Osteoblast (primary cell): ENCODE results near the gene GP2. TPM values are rescaled to one million over a fixed set of nuclear protein-coding genes. Genes with fewer than 3 reads are reported as not detected.

Experiments
- DNase-seq: peaks from one replicate; pipeline ENCODE4 v3.0.0; 2011; ENCODE audit warnings: low spot score, mixed read lengths; ENCODE audit not compliant: insufficient read length; ENCODE audit errors: missing footprints
- H2AFZ ChIP-seq: 2 replicates; pipeline ENCODE4 v1.6.0; 2011; ENCODE audit warnings: mild to moderate bottlenecking, low read length
- H3K27ac ChIP-seq: 2 replicates; pipeline ENCODE4 v1.5.1; 2011; ENCODE audit warnings: mild to moderate bottlenecking, low read depth, low read length, moderate library complexity
- H3K27me3 ChIP-seq: 2 replicates; pipeline ENCODE4 v1.6.0; 2012; ENCODE audit warnings: mild to moderate bottlenecking, control low read depth, inconsistent platforms, low read length, moderate library complexity; ENCODE audit not compliant: insufficient read depth
- H3K36me3 ChIP-seq: 2 replicates; pipeline ENCODE4 v1.5.1; 2011; ENCODE audit warnings: mild to moderate bottlenecking, low read length, control low read depth, moderate library complexity; ENCODE audit not compliant: insufficient read depth
- H3K4me1 ChIP-seq: 2 replicates; pipeline ENCODE4 v1.5.1; 2011; ENCODE audit warnings: mild to moderate bottlenecking, low read length, control low read depth, moderate library complexity; ENCODE audit not compliant: insufficient read depth
- H3K4me2 ChIP-seq: 2 replicates; pipeline ENCODE4 v1.6.0; 2011; ENCODE audit warnings: mild to moderate bottlenecking, low read length; ENCODE audit not compliant: insufficient read depth
- H3K4me3 ChIP-seq: fragments of 200-600 bp; sonication (generic); 3 replicates; pipeline ENCODE4 v1.5.1; 2012; ENCODE audit warnings: mild to moderate bottlenecking, low read length, inconsistent platforms; ENCODE audit not compliant: insufficient read depth
- H3K79me2 ChIP-seq: 2 replicates; pipeline ENCODE4 v1.6.0; 2012; ENCODE audit warnings: mild to moderate bottlenecking, low read length, control low read depth, inconsistent platforms; ENCODE audit not compliant: insufficient read depth
- H3K9me3 ChIP-seq: 2 replicates; pipeline ENCODE4 v1.5.1; 2011; ENCODE audit warnings: low read depth, low read length, control low read depth
- H4K20me1 ChIP-seq: 2 replicates; pipeline ENCODE4 v1.6.0; 2012; ENCODE audit warnings: mild to moderate bottlenecking, low read length, control low read depth; ENCODE audit not compliant: insufficient read depth
- CTCF ChIP-seq: IDR thresholded peaks from 2 replicates; pipeline ENCODE4 v1.5.1; 2011; ENCODE audit warnings: mild to moderate bottlenecking, low read depth, low read length, moderate library complexity; ENCODE audit errors: extremely low read depth
- total RNA-seq: library from RNA; depleted of rRNA; stranded (reverse); fragments of >200 nt; gene quantifications from 2 replicates; pipeline ENCODE4 v1.2.3, GENCODE V29; 2012

GP2 gene
- total RNA-seq, 1 donor = not detected

GRCh38 chr16:20326321-20326720 lies 992 bp downstream of the GP2 start:
- Histone ChIP-seq H3K79me2 (no peaks in the 10 kb centered on the region), H3K9me3 (no peaks in the 10 kb centered on the region), H2AFZ (no peak overlapping the region), H3K4me3 (no peak overlapping the region), H3K27me3 (no peaks in the 10 kb centered on the region), H3K4me1 (no peaks in the 10 kb centered on the region), H3K36me3 (no peaks in the 10 kb centered on the region), H4K20me1 (no peaks in the 10 kb centered on the region), H3K4me2 (no peak overlapping the region), H3K27ac (no peak overlapping the region)
- DNase-seq = no peak
- no peak for TF ChIP-seq CTCF

GRCh38 chr16:20325005-20325404 lies 2.3 kb downstream of the GP2 start:
- Histone ChIP-seq H4K20me1 (no peaks in the 10 kb centered on the region), H3K27me3 (no peaks in the 10 kb centered on the region), H3K4me3 (no peak overlapping the region), H3K36me3 (no peaks in the 10 kb centered on the region), H3K27ac (no peak overlapping the region), H3K4me1 (no peaks in the 10 kb centered on the region), H3K9me3 (no peaks in the 10 kb centered on the region), H2AFZ (no peak overlapping the region), H3K4me2 (no peak overlapping the region), H3K79me2 (no peaks in the 10 kb centered on the region)
- no peak for DNase-seq
- no peak for TF ChIP-seq CTCF

- no peak overlapping the region for H2AFZ ChIP-seq
- H3K79me2 ChIP-seq = no peaks in the 10 kb centered on the region
- H3K36me3 ChIP-seq = no peaks in the 10 kb centered on the region
- no peak overlapping the region for H3K4me3 ChIP-seq
- no peak for TF ChIP-seq CTCF
- no peaks in the 10 kb centered on the region for H3K4me1 ChIP-seq
- H3K27me3 ChIP-seq = no peaks in the 10 kb centered on the region
- H4K20me1 ChIP-seq = no peaks in the 10 kb centered on the region
- H3K27ac ChIP-seq = no peak overlapping the region
- no peaks in the 10 kb centered on the region for H3K9me3 ChIP-seq
- DNase-seq = no peak
- no peak overlapping the region for H3K4me2 ChIP-seq
Measured at GRCh38 chr16:20323591-20324117, 3.7 kb downstream of the GP2 start.

- H3K4me1 ChIP-seq = no peaks in the 10 kb centered on the region
- no peak overlapping the region for H2AFZ ChIP-seq
- H3K79me2 ChIP-seq = no peaks in the 10 kb centered on the region
- no peak overlapping the region for H3K4me3 ChIP-seq
- no peak overlapping the region for H3K4me2 ChIP-seq
- no peak for DNase-seq
- no peak overlapping the region for H3K27ac ChIP-seq
- H3K36me3 ChIP-seq = no peaks in the 10 kb centered on the region
- H3K27me3 ChIP-seq = no peaks in the 10 kb centered on the region
- H4K20me1 ChIP-seq = no peaks in the 10 kb centered on the region
- no peak for TF ChIP-seq CTCF
- H3K9me3 ChIP-seq = no peaks in the 10 kb centered on the region
Measured at GRCh38 chr16:20322696-20323095, 4.6 kb downstream of the GP2 start.
